Retinal pigment epithelial cell (primary cell): ENCODE measurements around the gene RPTOR.

Source experiments
- DNase-seq: peaks from one replicate; pipeline ENCODE4 v3.0.0-alpha.2; 2010; ENCODE audit warnings: low read depth
- H3K4me3 ChIP-seq: 2 replicates; pipeline ENCODE4 v1.5.1; 2011; ENCODE audit warnings: mild to moderate bottlenecking, low read length, control low read depth, moderate library complexity
- CTCF ChIP-seq: conservative IDR thresholded peaks from 2 replicates; pipeline ENCODE4 v1.5.1; 2011; ENCODE audit warnings: low read depth, low read length, control low read depth, inconsistent platforms

Gene RPTOR

GRCh38 chr17:80768936-80769335, 224.3 kb downstream of the RPTOR start:
- no peak overlapping the region for H3K4me3 ChIP-seq
- DNase-seq = no peak
- TF ChIP-seq CTCF = no peak

- H3K4me3 ChIP-seq = no peak overlapping the region
- no peak for DNase-seq
- TF ChIP-seq CTCF = no peak
Observed at GRCh38 chr17:80769516-80769915, 224.9 kb downstream of the RPTOR start.

- no peak for DNase-seq
- TF ChIP-seq CTCF = no peak
Observed at GRCh38 chr17:80769936-80770625, 225.4 kb downstream of the RPTOR start.

GRCh38 chr17:80770881-80771611, 226.4 kb downstream of the RPTOR start:
- no peak overlapping the region for H3K4me3 ChIP-seq
- DNase-seq = no peak
- no peak for TF ChIP-seq CTCF

More at GRCh38 chr17:80769936-80770625, 225.4 kb downstream of the RPTOR start:
- no peak overlapping the region for H3K4me3 ChIP-seq

- no peak for TF ChIP-seq CTCF
- DNase-seq = no peak
- no peak overlapping the region for H3K4me3 ChIP-seq
Observed at GRCh38 chr17:80771612-80772005, 227.0 kb downstream of the RPTOR start.

GRCh38 chr17:80772906-80773242, 228.2 kb downstream of the RPTOR start:
- no peak for DNase-seq
- H3K4me3 ChIP-seq = no peak overlapping the region
- no peak for TF ChIP-seq CTCF
